ENCODE results near the gene TEPSIN.

Gene TEPSIN

DNA sequence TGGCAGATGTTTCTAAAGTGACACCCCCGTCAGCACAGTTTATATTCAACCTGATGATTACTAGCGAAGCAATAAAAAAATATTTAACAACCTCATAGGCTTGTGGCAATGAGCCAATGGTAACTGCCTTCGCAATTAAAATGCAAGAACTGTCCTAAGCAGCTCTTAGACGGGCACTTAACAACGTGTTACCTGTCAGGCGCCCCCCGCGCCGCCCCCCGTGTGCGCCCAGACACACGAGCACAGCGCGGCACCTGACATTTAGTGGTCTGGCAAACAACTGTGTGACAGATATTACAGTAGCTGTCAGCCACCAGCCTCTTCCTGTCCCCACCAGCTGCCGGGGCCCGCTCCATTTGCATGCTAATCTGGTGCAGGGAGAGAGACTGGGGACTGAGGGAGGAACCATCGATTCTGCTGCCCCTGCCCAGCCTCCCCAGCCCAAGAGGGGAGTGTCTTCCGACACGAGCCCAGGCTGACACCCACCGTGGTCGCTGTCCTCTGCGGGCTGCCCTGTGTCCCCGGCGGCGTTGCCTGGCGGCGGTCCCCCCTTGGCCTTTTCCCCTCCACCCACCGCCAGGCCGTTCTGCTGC is 12.9 kb upstream of the TEPSIN start:
- H3K4me2 ChIP-seq (ENCODE audit: low read depth, low read length, poor library complexity, severe bottlenecking) = no peak overlapping the region
- H2AFZ ChIP-seq (ENCODE audit: low read depth, low read length, severe bottlenecking) = no peak overlapping the region
- no peaks in the 10 kb centered on the region for H3K79me2 ChIP-seq (ENCODE audit: insufficient read depth, low read length)
- H4K20me1 ChIP-seq (ENCODE audit: low read depth, low read length) = no peaks in the 10 kb centered on the region
- no peak overlapping the region for H3K4me3 ChIP-seq (ENCODE audit: insufficient read depth, low read length, poor library complexity, severe bottlenecking)
- no peaks in the 10 kb centered on the region for H3K9me3 ChIP-seq (ENCODE audit: insufficient read depth, low read length)
- no peaks in the 10 kb centered on the region for H3F3A ChIP-seq (ENCODE audit: insufficient read depth)
- no peaks in the 10 kb centered on the region for H3K9me2 ChIP-seq (replicated peaks; ENCODE audit: insufficient read depth, low read length)
- H3K27ac ChIP-seq (ENCODE audit: low read depth, low read length) = no peak overlapping the region
- TF ChIP-seq, protein P1, sequence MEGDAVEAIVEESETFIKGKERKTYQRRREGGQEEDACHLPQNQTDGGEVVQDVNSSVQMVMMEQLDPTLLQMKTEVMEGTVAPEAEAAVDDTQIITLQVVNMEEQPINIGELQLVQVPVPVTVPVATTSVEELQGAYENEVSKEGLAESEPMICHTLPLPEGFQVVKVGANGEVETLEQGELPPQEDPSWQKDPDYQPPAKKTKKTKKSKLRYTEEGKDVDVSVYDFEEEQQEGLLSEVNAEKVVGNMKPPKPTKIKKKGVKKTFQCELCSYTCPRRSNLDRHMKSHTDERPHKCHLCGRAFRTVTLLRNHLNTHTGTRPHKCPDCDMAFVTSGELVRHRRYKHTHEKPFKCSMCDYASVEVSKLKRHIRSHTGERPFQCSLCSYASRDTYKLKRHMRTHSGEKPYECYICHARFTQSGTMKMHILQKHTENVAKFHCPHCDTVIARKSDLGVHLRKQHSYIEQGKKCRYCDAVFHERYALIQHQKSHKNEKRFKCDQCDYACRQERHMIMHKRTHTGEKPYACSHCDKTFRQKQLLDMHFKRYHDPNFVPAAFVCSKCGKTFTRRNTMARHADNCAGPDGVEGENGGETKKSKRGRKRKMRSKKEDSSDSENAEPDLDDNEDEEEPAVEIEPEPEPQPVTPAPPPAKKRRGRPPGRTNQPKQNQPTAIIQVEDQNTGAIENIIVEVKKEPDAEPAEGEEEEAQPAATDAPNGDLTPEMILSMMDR (IDR thresholded peaks at IDR 0.05; ENCODE audit: insufficient read depth, low read length, poor library complexity, severe bottlenecking) = no peak
- no peak for TF ChIP-seq EZH2phosphoT487 (conservative IDR thresholded peaks at IDR 0.05; ENCODE audit: low read length)
- no peak overlapping the region for H3K9ac ChIP-seq (ENCODE audit: low read length)
- no peaks in the 10 kb centered on the region for H3K27me3 ChIP-seq (ENCODE audit: low read length)
- no peaks in the 10 kb centered on the region for H3K36me3 ChIP-seq (ENCODE audit: low read length)

DNA sequence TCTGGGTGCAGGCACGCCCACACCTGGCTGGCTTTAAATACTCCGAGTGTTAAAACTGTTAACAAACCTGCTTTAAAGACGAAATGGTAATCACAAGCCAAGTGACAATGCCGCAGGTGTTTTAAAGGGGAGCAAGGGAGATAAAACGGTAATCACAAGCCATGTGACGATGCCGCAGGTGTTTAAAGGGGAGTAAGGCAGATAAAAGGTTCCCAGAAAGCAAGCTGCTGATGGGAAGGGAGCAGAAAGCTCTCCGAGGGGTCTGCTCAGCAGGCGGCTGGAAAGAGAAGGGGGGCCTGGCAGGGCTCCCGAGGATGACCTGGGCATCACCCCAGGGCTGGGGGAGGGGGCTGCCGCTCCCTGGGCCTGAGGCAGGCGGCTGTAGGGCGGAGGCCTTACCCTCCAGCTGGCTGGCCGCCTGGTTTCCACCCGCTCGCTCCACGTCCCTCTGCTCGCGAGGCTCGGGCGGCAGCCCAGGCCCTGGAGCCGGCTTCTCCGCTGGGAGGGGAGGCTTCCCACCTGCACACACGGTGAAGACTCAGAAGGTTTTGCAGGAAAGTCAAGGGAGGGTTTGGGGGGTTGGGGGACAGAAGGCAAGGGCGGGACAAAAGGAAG is 12.3 kb upstream of the TEPSIN start:
- Histone ChIP-seq H3K79me2 (ENCODE audit: insufficient read depth, low read length) (no peaks in the 10 kb centered on the region), H3K4me2 (ENCODE audit: low read depth, low read length, poor library complexity, severe bottlenecking) (no peak overlapping the region), H3K9me2 (replicated peaks; ENCODE audit: insufficient read depth, low read length) (no peaks in the 10 kb centered on the region), H4K20me1 (ENCODE audit: low read depth, low read length) (no peaks in the 10 kb centered on the region), H3K27ac (ENCODE audit: low read depth, low read length) (no peak overlapping the region), H3K36me3 (ENCODE audit: low read length) (no peaks in the 10 kb centered on the region), H3K9me3 (ENCODE audit: insufficient read depth, low read length) (no peaks in the 10 kb centered on the region), H3K4me3 (ENCODE audit: insufficient read depth, low read length, poor library complexity, severe bottlenecking) (no peak overlapping the region), H3K9ac (ENCODE audit: low read length) (no peak overlapping the region), H3F3A (ENCODE audit: insufficient read depth) (no peaks in the 10 kb centered on the region), H2AFZ (ENCODE audit: low read depth, low read length, severe bottlenecking) (no peak overlapping the region), H3K27me3 (ENCODE audit: low read length) (no peaks in the 10 kb centered on the region)
- TF ChIP-seq, protein P1 (IDR thresholded peaks at IDR 0.05; ENCODE audit: insufficient read depth, low read length, poor library complexity, severe bottlenecking) = no peak
- TF ChIP-seq EZH2phosphoT487 (conservative IDR thresholded peaks at IDR 0.05; ENCODE audit: low read length) = no peak

DNA sequence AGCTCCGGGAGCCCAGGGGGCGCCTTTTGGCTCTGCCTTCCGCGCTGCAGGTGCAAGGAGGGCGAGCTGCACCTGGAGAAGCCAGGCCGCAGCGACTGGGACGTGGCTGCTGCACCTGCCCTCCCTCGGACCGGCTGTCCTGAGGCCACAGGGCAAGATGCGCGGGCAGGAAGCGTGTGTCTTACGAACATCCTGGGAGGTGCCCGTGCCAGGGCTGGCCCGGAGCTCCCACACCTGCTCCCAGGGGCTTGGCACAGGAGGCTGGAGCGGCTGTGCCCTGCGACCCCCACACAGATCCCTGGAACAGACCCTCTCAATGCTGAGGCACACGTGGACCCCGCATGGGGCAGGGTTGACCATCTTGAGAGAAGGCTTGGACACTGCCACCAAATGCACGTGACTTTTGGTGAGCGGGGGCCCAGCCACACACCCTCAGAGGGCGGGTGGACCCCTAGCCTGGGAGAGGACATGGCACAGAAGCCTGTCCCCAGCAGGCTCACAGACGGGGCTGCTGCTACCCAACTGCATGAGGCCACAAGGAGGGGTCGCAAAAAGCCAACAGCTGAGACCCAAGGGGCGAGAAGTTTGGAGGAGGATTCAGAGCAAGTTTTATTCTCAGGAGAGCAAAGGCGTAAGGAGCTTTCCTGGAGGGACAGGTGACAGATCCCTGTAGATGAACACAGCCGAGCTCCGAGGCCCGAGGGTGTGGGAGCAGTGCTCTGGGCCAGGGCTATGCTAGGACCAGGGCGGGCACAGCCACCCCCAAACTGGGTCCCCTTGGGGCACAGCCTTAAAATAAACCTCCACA is 11.6 kb upstream of the TEPSIN start:
- H3K27me3 ChIP-seq (ENCODE audit: low read length) = no peaks in the 10 kb centered on the region
- H3K79me2 ChIP-seq (ENCODE audit: insufficient read depth, low read length) = no peaks in the 10 kb centered on the region
- no peaks in the 10 kb centered on the region for H3K36me3 ChIP-seq (ENCODE audit: low read length)
- H3K9ac ChIP-seq (ENCODE audit: low read length) = no peak overlapping the region
- H2AFZ ChIP-seq (ENCODE audit: low read depth, low read length, severe bottlenecking) = no peak overlapping the region
- no peak for TF ChIP-seq EZH2phosphoT487 (conservative IDR thresholded peaks at IDR 0.05; ENCODE audit: low read length)
- H4K20me1 ChIP-seq (ENCODE audit: low read depth, low read length) = no peaks in the 10 kb centered on the region
- H3F3A ChIP-seq (ENCODE audit: insufficient read depth) = no peaks in the 10 kb centered on the region
- H3K9me2 ChIP-seq (replicated peaks; ENCODE audit: insufficient read depth, low read length) = no peaks in the 10 kb centered on the region
- H3K9me3 ChIP-seq (ENCODE audit: insufficient read depth, low read length) = no peaks in the 10 kb centered on the region
- H3K4me2 ChIP-seq (ENCODE audit: low read depth, low read length, poor library complexity, severe bottlenecking) = no peak overlapping the region
- H3K4me3 ChIP-seq (ENCODE audit: insufficient read depth, low read length, poor library complexity, severe bottlenecking) = no peak overlapping the region
- H3K27ac ChIP-seq (ENCODE audit: low read depth, low read length) = no peak overlapping the region
